Measurements from ENCODE around the gene VAT1L. TPM values are rescaled to one million over a fixed set of nuclear protein-coding genes. Genes with fewer than 3 reads are reported as not detected.

VAT1L gene
- total and polyA plus RNA-seq, 2 experiments from 2014 or later: 11.0 to 24.4 TPM

GRCh38 chr16:77836801-77837200, 48.4 kb downstream of the VAT1L start:
- Histone ChIP-seq H3K27me3 (ENCODE audit: insufficient read depth) (no peaks in the 10 kb centered on the region), H3K4me3 (no peak overlapping the region), H2AFZ (no peak overlapping the region), H3K36me3 (ENCODE audit: insufficient read depth) (no peaks in the 10 kb centered on the region; the same call in 1 of the 2 replicates), H3F3A (replicated peaks; ENCODE audit: low read depth) (peaks cover 6% of the 10 kb centered on the region; the same call in 1 of the 2 replicates), H4K20me1 (replicated peaks; ENCODE audit: insufficient read depth) (no peaks in the 10 kb centered on the region), H3K4me2 (no peak overlapping the region), H3K79me2 (replicated peaks; ENCODE audit: insufficient read depth) (no peaks in the 10 kb centered on the region), H3K27ac (ENCODE audit: low read depth) (no peak overlapping the region), H3K4me1 (ENCODE audit: insufficient read depth) (peaks cover 22% of the 10 kb centered on the region), H3K9me2 (ENCODE audit: insufficient read depth) (peaks cover 11% of the 10 kb centered on the region)
- Mint-ChIP-seq H3K9me3 (no peaks in the 10 kb centered on the region), H3K4me1 (peaks cover 30% of the 10 kb centered on the region), H3K27me3 (ENCODE audit: insufficient read depth, low read depth, poor library complexity) (peaks cover 4% of the 10 kb centered on the region), H3K36me3 (ENCODE audit: low read depth) (peaks cover 3% of the 10 kb centered on the region; the same call in 2 of the 3 replicates), H3K27ac (no peak overlapping the region), H3K4me3 (no peak overlapping the region)
- DNase-seq (ENCODE audit: low spot score): no peak
- no peak for ATAC-seq
- no peak for TF ChIP-seq REST (IDR thresholded peaks at IDR 0.05; ENCODE audit: unreplicated experiment)
- no peak for TF ChIP-seq STAT1 (IDR thresholded peaks at IDR 0.05; ENCODE audit: unreplicated experiment)
- TF ChIP-seq CREB1 (CRISPR knock-in tag; IDR thresholded peaks at IDR 0.05; ENCODE audit: low read depth): no peak
- no peak for TF ChIP-seq POLR2AphosphoS5 (IDR thresholded peaks at IDR 0.05; ENCODE audit: low read depth)
- TF ChIP-seq EZH2 (IDR thresholded peaks at IDR 0.05; ENCODE audit: low read depth, unreplicated experiment): no peak
- TF ChIP-seq ETS1 (IDR thresholded peaks at IDR 0.05): no peak
- no peak for TF ChIP-seq JUNB (IDR thresholded peaks at IDR 0.05; ENCODE audit: unreplicated experiment)
- no peak for TF ChIP-seq EZH2phosphoT487 (IDR thresholded peaks at IDR 0.05; ENCODE audit: unreplicated experiment)

- no peaks in the 10 kb centered on the region; the same call in 1 of the 2 replicates for H3F3A ChIP-seq (replicated peaks; ENCODE audit: low read depth)
- Mint-ChIP-seq H3K9me3 (no peaks in the 10 kb centered on the region), H3K36me3 (ENCODE audit: low read depth) (no peaks in the 10 kb centered on the region; the same call in 2 of the 3 replicates)
Measured at GRCh38 chr16:77838597-77839255, 50.4 kb downstream of the VAT1L start.

More at GRCh38 chr16:77838597-77839255, 50.4 kb downstream of the VAT1L start:
- Histone ChIP-seq H4K20me1 (replicated peaks; ENCODE audit: insufficient read depth) (no peaks in the 10 kb centered on the region), H3K36me3 (ENCODE audit: insufficient read depth) (no peaks in the 10 kb centered on the region), H3K27me3 (ENCODE audit: insufficient read depth) (no peaks in the 10 kb centered on the region), H3K4me1 (ENCODE audit: insufficient read depth) (peaks cover 15% of the 10 kb centered on the region), H3K4me3 (no peak overlapping the region), H3K4me2 (no peak overlapping the region), H3K27ac (ENCODE audit: low read depth) (no peak overlapping the region), H3K79me2 (replicated peaks; ENCODE audit: insufficient read depth) (no peaks in the 10 kb centered on the region), H3K9me2 (ENCODE audit: insufficient read depth) (no peaks in the 10 kb centered on the region), H2AFZ (no peak overlapping the region)
- no peak for TF ChIP-seq POLR2AphosphoS5 (IDR thresholded peaks at IDR 0.05; ENCODE audit: low read depth)
- no peak for TF ChIP-seq CTCF (conservative IDR thresholded peaks at IDR 0.05; ENCODE audit: low read depth in 2 of 2)
- Mint-ChIP-seq H3K4me1 (peaks cover 24% of the 10 kb centered on the region), H3K27ac (peak overlapping the region; percentile 33), H3K27me3 (ENCODE audit: insufficient read depth, low read depth, poor library complexity) (no peaks in the 10 kb centered on the region), H3K4me3 (no peak overlapping the region)
- no peak for ATAC-seq
- DNase-seq (ENCODE audit: low spot score): no peak

All from GM23338 (cell line).